Activated naive CD4-positive, alpha-beta T cell treated with anti-CD3 and anti-CD28 coated beads, Interleukin-2, amount 50 U/mL, for 72 hours (primary cell): ENCODE data around the gene CHRM4. TPM values are rescaled to one million over a fixed set of nuclear protein-coding genes. Genes with fewer than 3 reads are reported as not detected.
A peak's percentile ranks its signal among the peaks of the same experiment; 100 is the strongest.

Source experiments
- ATAC-seq, 2 donors: fragments of 150-1000 bp; cut with Tn5 transposase; 2 replicates each; pipeline ENCODE4 v1.10.0; 2021; ENCODE audit warnings: mild to moderate bottlenecking in 2 of 2, moderate library complexity in 2 of 2
- DNase-seq, 2 donors: peaks; one replicate each; pipeline ENCODE4 v3.0.0; 2021 to 2022; ENCODE audit warnings: low spot score in 2 of 2
- H3K27ac Mint-ChIP-seq, 2 donors: one replicate each; pipeline ENCODE4 v1.8.0; 2022; ENCODE audit warnings: mild to moderate bottlenecking in 2 of 2, mixed read lengths in 2 of 2
- H3K36me3 Mint-ChIP-seq, 2 donors: one replicate each; pipeline ENCODE4 v1.8.0; 2022; ENCODE audit warnings: mixed read lengths in 2 of 2
- H3K9me3 Mint-ChIP-seq, 2 donors: one replicate each; pipeline ENCODE4 v1.8.0; 2022; ENCODE audit warnings: mixed read lengths in 2 of 2
- total RNA-seq, 2 donors: library from RNA; stranded (reverse); gene quantifications; one replicate each; pipeline ENCODE4 v1.2.3, GENCODE V29; 2022

Gene CHRM4
- total RNA-seq, 2 donors from 2014 or later = 0.64 TPM; not detected in 1

DNA sequence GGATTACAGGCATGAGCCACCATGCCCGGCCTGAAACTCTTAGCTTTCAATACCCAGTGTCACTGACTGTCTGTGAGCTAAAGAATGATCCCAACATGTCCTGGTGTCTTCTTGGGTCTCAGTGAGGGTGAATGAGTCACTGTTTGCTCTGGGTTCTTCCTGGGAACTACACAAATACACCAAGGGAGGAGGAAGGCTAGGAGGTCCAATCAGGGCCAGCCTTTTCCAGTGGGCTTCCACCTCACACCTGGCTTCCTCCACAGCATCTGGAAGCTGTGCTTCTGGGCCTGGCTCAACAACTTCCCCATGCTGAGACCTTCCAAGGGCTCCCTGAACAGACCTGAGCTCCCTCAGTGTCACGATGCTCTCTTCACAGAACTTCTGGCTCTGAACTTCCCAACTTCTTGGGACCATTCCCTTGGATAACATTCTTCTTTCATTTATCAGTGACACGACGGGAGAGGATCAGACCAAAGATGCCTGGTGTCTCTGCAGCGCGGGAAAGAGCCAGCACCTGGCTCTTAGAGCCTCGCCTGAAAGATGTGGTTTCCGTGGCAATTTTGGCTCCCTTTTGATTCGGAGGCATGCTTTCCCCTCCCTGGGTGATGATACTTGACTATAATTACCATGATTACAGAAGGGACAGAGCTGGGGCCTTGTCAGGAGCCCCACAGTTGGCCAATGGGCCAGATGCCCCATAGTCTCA, 22.3 kb upstream of the CHRM4 start:
- peak overlapping the region in 1 of 2 donors; percentile 1 for H3K27ac Mint-ChIP-seq
- no peak for ATAC-seq
- H3K36me3 Mint-ChIP-seq = peaks cover 10 to 26% of the 10 kb centered on the region in 2 donors
- no peaks in the 10 kb centered on the region for H3K9me3 Mint-ChIP-seq
- DNase-seq = peak in 1 of 2 donors; percentile 25

DNA sequence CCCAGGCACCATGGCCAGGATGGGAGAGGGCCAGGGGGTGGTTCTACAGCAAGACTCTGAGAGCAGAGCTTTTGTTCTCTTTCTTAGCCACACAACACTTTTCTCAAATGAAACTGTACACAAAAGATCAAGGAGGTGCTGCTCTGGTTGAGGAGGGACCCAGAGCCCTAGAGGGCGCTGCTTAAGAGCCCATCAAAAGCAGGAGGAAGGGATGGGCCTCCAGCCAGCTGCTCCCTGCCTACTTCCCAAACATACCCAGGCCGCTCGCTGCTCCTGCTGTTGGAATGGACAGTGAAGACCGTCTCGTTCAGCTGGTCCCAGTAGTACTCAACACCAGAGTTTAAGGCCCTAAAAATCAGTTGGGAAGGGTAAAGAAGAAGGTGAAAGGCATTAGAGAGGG, 18.4 kb upstream of the CHRM4 start:
- peak overlapping the region in 1 of 2 donors; percentile 3 for H3K27ac Mint-ChIP-seq
- peaks cover 13 to 15% of the 10 kb centered on the region in 2 donors for H3K36me3 Mint-ChIP-seq
- no peak for ATAC-seq
- peak in 1 of 2 donors; percentile 9 for DNase-seq
- no peaks in the 10 kb centered on the region for H3K9me3 Mint-ChIP-seq

DNA sequence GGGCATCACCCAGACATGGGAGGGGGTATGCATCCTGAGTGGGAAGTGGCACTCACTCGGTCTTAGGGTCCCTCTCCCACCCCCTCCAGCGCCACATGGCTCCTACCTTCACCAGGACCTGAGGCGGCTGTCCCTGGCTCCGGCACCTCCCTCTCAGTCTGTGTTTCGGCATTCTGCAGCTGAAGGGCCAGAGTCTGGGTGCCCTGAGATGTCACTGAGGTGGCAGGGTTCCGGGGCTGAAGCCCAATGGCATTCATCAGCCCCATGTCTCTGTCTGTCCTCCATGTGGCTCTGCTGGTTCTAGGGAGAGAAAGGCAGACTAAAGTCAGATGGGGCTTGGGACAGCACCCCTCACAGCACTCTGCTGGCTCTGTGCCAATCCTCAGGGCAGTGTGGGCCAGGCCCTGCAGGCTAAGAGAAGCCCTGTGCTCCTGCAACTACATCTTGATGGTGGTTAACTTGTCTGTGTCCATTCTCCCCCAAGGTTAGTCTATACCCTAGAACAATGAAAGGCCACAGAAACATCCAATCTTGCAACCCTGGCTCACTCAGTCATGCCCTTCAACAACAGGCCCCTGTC, 16.9 kb upstream of the CHRM4 start:
- no peaks in the 10 kb centered on the region for H3K9me3 Mint-ChIP-seq
- H3K36me3 Mint-ChIP-seq = peaks cover 5 to 14% of the 10 kb centered on the region in 2 donors
- no peak overlapping the region for H3K27ac Mint-ChIP-seq
- DNase-seq (peak in 1 of 2 donors; percentile 35), ATAC-seq (no peak)

- peak in 1 of 2 donors; percentile 26 for DNase-seq
- Mint-ChIP-seq H3K36me3 (peaks cover 5 to 19% of the 10 kb centered on the region in 2 donors), H3K9me3 (no peaks in the 10 kb centered on the region), H3K27ac (peak overlapping the region; percentile 4 to 19)
- ATAC-seq = no peak
Observed at GRCh38 chr11:46407635-46408034, 16.1 kb upstream of the CHRM4 start.

- H3K27ac Mint-ChIP-seq = no peak overlapping the region
- DNase-seq = no peak
- ATAC-seq = no peak
- H3K36me3 Mint-ChIP-seq = peaks cover 5 to 13% of the 10 kb centered on the region in 2 donors
- no peaks in the 10 kb centered on the region for H3K9me3 Mint-ChIP-seq
Observed at GRCh38 chr11:46404476-46405017, 13.0 kb upstream of the CHRM4 start.

- peaks cover 5 to 13% of the 10 kb centered on the region in 2 donors for H3K36me3 Mint-ChIP-seq
- no peaks in the 10 kb centered on the region for H3K9me3 Mint-ChIP-seq
- peak overlapping the region in 1 of 2 donors; percentile 5 for H3K27ac Mint-ChIP-seq
- no peak for DNase-seq
- no peak for ATAC-seq
Observed at GRCh38 chr11:46402957-46403902, 11.7 kb upstream of the CHRM4 start.

DNA sequence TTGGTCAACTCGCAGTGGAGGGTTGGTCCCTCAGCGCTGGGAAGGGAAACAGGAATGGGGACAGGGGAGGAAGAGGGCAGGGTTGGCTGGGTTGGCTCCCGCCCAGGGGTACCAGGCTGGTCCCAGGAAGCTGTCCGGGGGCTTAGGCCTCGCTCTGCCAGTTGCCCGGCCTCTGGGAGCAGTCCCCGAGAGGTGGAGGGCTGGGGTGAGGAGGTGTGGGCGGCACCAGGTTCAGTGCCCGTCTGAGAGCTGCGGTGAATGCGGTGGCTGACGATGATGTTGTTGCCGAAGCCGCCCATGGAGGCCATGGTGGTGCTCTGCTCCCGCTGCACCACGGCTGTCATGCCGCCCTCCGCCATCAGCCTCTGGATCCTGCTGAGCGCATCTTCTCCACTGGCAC, 6.0 kb upstream of the CHRM4 start:
- DNase-seq (no peak), ATAC-seq (no peak)
- peaks cover 6 to 12% of the 10 kb centered on the region in 2 donors for H3K36me3 Mint-ChIP-seq
- no peaks in the 10 kb centered on the region for H3K9me3 Mint-ChIP-seq
- peak overlapping the region in 1 of 2 donors; percentile 89 for H3K27ac Mint-ChIP-seq

DNA sequence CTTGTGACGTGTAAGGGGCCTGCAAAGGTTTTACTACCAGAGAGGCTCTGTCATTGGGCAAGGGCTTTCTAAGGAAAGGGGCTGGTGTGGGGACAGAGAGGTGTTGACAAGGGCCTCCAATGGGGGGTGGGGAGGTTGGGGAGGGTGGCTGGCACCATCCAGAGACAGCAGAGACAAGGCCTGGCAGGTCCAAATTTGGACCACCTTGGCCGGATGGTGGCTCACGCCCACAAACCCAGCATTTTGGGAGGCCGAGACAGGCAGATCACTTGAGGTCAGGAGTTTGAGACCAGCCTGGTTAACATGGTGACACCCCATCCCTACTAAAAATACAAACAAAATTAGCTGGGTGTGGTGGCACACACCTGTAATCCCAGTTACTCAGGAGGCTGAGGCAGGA, 2.2 kb upstream of the CHRM4 start:
- DNase-seq (no peak), ATAC-seq (no peak)
- H3K27ac Mint-ChIP-seq = no peak overlapping the region
- H3K36me3 Mint-ChIP-seq = peaks cover 7 to 12% of the 10 kb centered on the region in 2 donors
- no peaks in the 10 kb centered on the region for H3K9me3 Mint-ChIP-seq

DNA sequence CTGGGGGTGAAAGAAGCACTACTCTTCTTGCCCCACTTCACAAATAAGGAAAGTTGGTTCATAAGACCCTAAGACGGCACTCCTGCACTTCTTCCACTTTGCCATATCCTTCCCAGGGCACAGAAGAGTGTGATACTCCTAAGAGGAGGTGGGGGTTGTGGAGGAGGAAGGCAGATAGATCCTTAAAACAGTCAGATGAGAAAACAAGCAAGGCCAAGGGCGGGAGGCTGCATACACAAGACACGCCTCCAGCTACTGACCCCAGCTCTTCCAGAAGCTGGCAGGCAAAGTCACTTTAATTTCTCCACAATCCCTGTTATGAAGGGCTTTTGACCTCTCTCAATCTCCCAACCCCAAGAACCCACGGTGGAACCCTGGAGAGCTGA, 1.6 kb upstream of the CHRM4 start:
- DNase-seq (no peak), ATAC-seq (no peak)
- peak overlapping the region in 1 of 2 donors; percentile 55 for H3K27ac Mint-ChIP-seq
- peaks cover 7 to 12% of the 10 kb centered on the region in 2 donors for H3K36me3 Mint-ChIP-seq
- no peaks in the 10 kb centered on the region for H3K9me3 Mint-ChIP-seq

GRCh38 chr11:46392421-46393230, 1.1 kb upstream of the CHRM4 start:
- peak overlapping the region in 1 of 2 donors; percentile 55 for H3K27ac Mint-ChIP-seq
- DNase-seq (peak; percentile 72 to 85), ATAC-seq (peak; percentile 69 to 83)
- peaks cover 7 to 12% of the 10 kb centered on the region in 2 donors for H3K36me3 Mint-ChIP-seq
- H3K9me3 Mint-ChIP-seq = no peaks in the 10 kb centered on the region

DNA sequence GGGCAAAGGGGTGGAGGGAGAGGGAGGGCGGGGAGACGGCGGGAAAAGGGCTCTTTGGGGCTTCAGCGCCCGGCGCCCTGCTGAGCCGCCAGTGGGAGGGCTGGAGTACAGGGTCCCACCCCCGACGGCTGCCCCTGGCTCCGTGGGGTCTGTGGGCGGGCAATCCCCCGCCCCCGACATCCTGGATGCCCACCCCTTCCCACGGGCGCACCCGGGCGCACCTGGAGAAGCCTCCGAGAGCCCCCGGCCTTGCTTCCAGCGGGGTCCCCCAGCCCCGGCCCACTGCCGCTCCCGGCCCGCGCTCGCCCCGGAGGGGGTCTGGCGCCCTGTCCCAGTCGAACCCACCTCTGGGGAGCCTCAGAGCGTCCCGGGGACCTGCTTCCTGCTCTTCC, 394 bp downstream of the CHRM4 start:
- ATAC-seq (no peak), DNase-seq (no peak)
- H3K27ac Mint-ChIP-seq = no peak overlapping the region
- peaks cover 7% of the 10 kb centered on the region in 2 donors for H3K36me3 Mint-ChIP-seq
- no peaks in the 10 kb centered on the region for H3K9me3 Mint-ChIP-seq

DNA sequence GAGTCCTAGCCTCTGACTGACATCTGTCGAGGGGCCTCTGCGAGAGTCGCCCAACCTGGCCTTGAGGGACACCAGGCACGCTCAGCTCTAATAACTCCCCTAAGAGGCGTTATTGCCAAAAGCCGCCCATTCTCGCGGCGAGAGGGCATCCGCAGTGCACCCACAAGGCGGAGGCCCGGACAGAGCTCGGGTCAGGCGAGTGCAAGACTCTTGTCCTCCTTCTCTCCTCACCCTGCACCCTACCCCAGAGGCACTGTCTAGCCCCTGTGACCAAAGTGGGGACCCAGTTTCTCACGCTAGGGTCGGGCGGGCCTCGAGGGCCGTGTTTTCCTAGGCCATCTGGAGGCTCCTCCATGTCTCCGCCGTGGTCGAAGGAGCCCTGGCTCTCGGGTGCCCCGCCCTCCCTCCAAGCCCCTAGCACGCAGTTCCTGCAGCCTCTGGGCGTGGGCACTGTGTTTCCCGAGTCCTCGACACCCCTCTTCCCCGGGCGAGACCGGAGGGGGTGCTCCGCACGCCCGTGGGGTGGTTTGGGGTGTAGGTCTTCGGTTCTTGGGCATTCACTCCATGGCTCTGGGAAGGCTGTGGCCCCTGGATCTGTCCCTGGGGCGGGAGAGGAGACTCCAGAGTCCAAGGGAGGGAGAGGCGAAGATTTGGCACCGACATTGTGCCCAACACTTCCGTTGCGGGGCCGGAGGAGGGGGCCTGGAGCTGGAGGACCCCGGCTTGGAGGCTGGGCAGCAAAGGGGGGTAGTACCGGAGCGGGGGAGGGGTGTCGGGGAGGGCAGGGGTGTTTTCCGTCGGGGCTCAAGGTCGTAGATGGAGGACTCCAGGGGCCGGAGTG, 1.0 kb downstream of the CHRM4 start:
- Mint-ChIP-seq H3K36me3 (peaks cover 7% of the 10 kb centered on the region in 2 donors), H3K9me3 (no peaks in the 10 kb centered on the region), H3K27ac (no peak overlapping the region)
- ATAC-seq (no peak), DNase-seq (no peak)

DNA sequence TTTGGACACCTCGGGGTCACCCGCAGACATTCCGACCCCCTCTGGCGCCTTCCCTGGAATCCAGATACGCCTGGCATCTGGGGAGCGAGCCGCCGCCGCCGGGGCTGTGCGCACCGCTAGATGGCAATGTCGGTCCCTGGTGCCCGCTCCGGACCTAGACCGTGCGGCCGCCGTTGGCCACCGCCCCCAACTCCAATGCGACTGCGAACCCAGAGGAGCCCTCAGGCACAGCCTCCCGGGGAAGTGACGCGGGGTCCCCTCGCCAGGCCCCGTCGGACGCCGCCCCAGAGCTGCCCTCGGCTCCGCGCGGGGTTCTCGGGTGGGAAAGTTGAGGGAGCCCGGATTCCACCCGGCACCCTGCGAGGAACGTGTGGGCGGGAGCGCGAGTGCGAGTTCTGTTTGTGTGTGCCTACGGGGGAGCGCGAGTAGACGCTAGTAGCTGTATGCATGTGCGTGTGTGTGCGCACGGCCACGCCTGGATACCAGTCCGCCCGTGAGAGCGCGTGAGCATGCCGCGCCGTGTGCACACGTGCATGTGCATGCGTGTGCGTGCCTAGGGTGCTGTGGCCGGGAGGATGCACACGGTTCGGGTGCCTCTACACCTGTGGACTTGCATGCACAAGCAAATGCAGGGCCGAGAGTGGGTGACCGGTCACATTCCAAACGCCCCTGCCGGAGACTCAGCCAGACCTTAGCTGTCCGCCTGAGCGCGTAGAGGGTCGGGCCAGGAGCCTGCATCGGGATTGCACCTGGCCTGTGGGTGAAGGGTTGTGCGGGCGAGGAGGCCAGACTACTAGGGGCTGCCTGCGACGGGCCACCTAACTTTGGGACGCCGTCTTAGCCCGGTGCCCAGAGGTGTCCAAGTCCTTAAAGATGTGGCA, 1.9 kb downstream of the CHRM4 start:
- Mint-ChIP-seq H3K9me3 (no peaks in the 10 kb centered on the region), H3K27ac (no peak overlapping the region), H3K36me3 (peaks cover 7% of the 10 kb centered on the region in 2 donors)
- DNase-seq (peak; percentile 67 to 75), ATAC-seq (peak; percentile 60 to 63)

GRCh38 chr11:46388619-46389449, 2.7 kb downstream of the CHRM4 start:
- ATAC-seq = no peak
- Mint-ChIP-seq H3K9me3 (no peaks in the 10 kb centered on the region), H3K36me3 (peaks cover 7% of the 10 kb centered on the region in 2 donors), H3K27ac (no peak overlapping the region)
- no peak for DNase-seq
